ENCODE data around the gene AKNAD1.

The AKNAD1 gene

DNA sequence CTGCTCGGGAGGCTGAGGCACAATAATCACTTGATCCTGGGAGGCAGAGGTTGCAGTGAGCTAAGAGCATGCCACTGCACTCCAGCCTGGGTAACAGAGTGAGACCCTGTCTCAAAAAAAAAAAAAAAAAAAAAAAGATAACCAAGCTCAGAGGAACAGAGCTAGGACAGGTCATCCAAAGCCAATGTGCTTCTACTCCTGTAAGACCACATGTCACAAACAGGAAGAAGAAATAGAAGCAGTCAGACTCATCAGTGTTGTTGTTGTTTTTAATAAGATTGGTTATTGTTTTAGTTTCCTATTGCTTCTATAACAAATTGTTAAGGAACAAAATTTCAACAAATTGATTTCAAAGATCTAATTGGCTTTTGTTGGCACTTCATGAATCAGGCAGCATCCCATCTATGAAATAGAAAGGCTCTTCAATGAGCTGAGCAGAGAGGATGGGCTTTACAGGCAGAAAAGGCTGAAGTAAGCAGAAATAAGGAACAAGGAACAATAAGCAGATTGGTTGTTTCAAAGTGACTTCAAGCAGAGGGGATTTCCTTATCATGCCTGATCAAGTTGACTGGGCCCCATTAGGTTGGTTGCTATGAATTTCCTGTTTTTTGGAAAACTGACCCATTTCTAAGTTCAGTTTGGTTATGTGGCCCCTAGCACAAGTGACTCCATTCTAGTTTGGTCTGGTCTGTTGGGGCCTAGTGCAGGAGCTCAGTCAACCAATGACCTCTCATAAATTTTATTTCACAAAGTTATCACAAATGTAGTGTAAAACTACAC is 6.0 kb upstream of the AKNAD1 start:
- no peak for DNase-seq (ENCODE audit: low spot score)

DNA sequence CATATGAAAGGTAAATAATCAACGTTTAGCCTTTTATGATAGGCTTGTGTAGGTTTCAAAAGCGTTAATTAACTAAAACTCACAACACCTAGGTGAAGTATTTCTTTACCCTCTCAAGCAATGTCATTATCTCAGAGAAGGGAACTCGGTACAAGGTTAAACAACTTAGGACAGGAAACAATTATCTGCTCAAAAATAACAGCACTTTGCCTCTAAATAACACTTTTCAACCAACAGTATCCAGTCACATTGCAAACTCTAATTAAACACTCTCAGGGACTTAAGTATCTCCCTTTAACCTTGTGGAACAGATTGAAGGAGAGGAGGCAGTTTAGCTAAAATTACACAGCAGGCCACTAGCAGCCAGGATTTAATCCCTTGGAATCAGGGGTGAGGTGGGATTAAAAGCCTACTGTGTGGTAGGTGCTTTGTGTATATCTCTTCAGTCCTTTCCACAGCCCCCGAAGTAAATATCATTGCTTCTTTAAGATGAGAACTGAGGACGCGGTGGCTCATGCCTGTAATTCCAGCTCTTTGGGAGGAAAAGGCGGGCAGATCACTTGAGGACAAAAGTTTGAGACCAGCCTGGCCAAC is 5.2 kb upstream of the AKNAD1 start:
- DNase-seq (ENCODE audit: low spot score) = no peak

DNA sequence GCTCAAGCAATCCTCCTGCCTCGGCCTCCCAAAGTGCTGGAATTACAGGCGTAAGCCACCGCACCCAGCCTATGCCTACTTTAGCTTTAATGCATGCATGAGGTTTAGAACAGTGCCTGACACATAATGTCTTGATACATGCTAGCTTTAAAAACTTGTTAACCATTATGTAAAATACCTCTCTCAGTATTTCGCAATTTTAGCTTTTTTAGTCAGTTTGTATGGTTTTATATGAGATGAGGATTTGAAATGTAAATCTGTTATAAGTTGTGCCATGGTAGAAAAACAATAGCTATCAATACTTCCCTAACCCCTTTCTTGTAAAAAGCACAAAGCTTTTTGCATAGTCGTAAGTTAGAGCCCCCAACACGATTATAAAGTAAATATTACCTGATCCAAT is 4.7 kb upstream of the AKNAD1 start:
- no peak for DNase-seq (ENCODE audit: low spot score)

DNA sequence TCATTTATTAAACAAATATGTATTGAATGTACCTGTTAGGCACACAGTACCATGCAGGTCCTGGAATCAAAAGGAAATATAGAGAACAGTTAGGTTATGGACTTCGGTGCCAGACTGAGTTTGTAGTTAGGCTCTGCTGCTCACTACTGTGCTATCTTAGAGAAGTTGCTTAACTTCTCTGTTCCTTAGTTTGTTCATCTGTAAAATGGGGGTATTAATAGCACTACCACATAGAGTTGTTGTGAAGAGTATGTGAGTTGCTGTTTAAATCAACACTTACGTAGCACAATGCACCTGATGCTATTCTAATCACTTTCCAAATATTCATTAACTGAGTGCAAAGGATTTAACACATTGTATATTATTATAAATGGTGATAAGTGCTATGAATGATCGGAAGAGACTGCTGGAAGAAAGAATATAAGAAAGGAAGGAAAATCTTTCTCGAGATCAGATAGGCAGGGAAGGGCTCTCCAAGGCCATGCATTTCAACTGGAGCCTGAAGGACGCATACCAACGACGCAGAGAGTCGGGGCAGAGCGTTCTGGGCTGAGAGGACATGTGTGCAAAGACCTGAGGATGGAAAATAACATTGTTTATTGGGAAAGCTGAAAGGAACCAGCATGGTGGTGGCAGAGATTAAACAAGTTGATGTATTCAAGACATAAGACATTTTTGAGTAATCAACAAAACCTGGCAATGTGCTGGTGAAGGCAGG is 3.5 kb upstream of the AKNAD1 start:
- DNase-seq (ENCODE audit: low spot score) = no peak

DNA sequence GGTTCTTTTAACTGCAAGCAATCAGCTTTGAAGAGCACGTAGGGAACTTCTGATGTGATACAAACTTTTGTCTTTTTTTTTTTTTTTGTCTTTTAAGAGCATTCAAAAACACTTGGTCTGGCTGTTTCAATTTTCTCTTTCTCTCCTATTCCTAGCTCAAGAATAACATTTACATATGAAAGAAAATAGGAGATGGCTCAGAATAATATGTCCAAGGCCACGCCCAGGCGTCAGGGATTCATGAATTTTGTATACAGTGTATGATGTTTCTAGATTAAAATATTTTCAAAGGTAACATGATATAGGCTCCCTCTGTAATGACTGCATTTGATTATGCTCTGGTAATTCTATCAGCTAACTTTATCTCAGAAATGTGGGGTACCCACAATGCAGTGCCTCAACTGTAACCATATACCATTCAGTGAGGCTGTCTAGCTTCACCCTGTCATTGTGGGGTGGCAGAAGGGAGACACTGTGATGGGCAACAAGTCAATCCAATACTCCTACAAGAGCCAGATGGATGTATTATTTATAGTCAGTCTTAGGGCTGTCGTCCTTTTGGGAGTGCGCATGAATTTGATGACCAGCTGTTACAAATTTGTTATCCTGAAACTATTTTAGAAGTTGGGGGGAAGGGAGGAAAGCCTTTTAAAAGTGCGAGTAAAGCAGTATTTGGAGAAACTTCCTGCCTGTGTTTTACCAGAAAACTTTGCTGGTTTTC is 1.5 kb upstream of the AKNAD1 start:
- no peak for DNase-seq (ENCODE audit: low spot score)

DNA sequence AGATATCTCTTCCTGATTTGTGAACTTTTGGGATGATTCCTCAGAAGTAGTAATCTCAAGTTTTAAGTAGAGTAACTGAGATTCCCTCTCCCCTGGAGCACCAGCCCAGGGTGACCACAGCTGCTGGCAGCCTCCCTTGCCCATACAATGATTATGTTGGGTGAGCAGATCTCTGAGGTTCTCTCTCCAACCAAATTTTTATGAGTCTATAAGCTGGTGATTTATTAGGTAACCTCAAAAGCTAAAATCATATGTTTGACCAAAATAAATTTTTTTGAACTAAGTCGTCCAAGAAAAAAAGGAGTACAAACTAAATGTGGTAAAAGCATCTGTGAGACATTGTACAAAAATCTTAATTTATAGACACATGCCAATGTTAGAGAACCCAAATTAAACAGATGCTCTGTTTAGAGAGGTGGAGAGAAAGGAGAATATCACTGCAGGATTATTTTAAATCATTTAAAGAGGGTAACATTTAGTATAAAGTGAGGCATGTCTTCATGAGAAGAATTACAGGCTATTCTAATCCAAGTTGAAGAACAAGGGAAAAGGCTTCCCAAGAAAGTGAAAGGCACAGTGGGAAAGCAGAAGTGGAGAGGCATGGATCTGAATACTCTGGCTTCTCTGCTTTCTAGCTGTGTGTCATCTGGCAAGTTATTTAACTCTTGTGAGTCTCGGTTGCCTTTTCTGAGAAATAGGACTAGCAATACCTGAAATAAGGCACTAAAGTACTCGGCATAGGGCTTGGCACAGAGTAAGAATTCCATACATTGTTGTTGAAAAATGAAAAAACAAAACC is 2.5 kb downstream of the AKNAD1 start:
- no peak for DNase-seq (ENCODE audit: low spot score)

DNA sequence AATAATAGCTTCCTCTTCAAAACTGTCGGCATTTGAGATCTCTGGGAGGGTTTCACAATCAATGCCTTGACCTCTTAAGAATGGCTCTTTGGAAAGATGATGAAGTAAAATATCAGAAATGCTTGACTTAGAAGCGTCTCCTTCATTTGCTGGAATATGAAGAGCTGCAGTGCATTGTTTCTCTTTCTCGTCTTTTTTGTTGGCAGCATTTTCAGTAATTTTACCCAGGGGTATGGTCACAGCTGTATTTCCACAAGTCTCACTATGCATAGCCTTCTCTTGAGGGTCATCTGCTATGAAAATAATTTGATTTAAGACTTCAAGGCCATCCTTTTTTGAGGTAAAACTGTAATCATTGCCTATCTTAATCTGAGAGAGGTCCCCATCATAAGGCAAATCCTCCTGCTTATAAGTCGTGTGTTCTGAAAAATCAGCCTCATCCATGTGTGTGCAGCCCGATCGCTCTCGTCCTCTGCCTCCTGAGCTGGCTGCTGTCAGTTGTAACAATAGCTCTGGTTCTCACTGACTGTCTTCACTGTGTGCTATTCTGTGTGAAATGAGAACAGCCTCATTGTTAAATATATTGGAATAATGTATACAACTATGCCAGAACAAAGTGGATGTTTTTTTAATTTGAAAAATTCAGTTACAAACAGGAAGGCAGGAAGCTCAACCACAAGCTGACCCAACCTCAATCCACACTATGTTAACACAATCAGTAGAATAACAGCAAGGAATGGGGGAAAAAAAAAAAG is 4.5 kb downstream of the AKNAD1 start:
- no peak for DNase-seq (ENCODE audit: low spot score)

DNA sequence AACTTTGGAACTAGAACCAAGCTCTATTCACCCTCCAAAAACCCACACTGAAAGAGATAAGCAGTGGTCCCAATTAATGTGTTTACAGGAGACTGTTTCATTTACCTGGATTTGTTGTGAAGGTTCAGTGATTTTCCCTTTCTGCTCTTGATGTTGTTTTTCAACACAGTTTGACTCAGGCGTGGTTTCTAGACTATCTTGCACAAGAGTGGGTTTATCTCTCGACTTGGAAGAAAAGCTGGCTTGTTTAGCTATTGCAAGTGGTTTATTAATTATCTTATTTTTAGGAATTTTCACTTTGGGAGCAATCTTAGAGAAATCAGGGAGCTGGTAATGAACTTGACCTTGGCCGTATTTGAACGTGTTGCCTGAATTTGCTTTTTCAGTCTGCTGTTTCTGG is 5.3 kb downstream of the AKNAD1 start:
- DNase-seq (ENCODE audit: low spot score) = no peak

DNA sequence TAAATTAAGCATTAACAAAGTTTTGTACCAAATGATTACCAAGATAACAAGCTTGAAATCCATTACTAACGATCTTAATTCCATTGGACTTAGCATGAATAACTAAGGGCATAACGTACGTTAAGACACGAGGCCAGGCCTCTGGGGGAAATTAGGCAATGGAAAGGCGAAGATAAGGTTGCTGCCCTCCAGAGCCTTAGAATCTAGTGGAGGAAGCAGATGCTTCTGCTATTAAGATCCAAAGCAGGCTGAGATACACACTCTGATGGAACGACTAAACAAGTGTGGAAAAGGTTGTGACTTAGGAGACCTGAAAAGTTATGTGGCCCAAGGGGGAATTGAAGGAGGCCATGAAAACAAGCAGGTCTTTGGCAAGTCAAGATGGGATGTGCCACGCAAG is 6.0 kb downstream of the AKNAD1 start:
- no peak for DNase-seq (ENCODE audit: low spot score)

DNA sequence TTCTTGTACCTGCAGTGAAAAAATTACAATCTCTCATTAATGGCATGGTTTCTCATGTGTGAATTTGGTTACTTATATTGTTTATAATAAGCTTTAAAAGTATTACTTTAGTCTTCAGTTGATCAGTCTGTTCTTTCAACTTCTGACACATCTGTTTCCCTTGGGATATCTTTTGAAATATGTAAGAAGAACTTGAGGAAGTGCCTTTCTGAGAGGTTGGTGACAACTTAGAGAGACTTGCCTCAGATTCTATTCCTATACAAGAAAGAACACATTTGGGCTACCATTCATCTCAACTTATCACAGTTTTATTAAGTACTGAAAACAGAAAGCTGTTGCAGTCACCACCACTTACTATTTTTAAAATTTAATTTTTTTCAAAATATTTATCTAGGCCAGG is 8.1 kb downstream of the AKNAD1 start:
- DNase-seq (ENCODE audit: low spot score) = no peak

DNA sequence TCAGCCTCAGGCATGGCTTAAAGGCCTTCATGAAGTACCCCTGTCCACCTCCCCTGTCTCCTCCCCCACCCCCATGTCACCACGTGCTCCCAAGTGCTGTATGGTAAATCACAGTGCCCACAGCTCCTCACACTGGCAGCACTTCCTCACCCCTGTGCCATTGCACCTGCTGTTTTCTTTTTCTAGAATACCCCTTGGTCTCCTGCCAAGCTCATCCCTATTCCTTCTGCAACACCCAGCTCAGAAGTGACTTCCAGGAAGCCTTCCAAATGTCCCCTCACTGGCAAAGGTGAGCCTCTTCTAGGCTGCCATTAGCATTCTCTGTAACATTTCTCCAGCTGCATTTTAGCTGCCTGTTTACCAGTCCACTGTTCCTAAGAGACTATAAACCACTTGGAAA is 9.4 kb downstream of the AKNAD1 start:
- no peak for DNase-seq (ENCODE audit: low spot score)

DNA sequence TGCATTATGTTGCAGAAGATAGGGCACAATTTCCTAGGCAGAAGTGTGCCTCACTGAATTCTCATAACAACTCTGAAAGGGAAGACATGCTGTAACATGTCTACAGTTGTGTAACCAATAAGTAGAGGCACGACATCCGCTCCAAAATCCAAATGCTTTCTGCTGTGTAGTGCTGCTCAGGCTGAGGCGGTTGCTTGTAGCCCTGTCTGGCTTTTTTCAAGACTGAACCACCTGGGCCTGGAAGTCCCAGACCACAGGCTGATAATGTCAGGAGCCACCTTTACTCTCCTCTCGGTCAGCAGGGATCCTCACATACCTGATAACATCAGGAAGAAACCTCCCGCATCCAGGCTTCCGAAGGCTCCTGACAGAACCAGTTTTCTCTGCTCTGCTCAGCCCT is 10.9 kb downstream of the AKNAD1 start:
- no peak for DNase-seq (ENCODE audit: low spot score)

DNA sequence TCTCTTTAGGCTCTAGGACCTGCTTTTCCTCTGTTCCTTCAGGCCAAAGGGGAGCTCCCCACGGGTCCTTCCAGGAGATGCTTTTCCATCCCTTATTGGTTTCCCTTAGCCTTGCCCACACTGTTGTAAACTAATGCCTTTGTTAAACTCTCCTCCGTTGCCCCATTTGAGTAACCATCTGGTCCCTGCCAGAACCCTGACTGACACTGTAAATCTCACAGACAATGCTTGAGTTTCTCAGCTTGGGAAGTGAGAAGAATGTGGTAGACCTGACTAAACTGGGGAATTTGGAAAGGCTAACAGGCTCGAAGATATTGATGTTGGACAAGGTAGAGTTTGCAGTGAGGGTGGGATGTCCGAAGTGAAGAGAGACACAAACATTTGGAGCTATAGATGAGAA is 11.4 kb downstream of the AKNAD1 start:
- no peak for DNase-seq (ENCODE audit: low spot score)

DNA sequence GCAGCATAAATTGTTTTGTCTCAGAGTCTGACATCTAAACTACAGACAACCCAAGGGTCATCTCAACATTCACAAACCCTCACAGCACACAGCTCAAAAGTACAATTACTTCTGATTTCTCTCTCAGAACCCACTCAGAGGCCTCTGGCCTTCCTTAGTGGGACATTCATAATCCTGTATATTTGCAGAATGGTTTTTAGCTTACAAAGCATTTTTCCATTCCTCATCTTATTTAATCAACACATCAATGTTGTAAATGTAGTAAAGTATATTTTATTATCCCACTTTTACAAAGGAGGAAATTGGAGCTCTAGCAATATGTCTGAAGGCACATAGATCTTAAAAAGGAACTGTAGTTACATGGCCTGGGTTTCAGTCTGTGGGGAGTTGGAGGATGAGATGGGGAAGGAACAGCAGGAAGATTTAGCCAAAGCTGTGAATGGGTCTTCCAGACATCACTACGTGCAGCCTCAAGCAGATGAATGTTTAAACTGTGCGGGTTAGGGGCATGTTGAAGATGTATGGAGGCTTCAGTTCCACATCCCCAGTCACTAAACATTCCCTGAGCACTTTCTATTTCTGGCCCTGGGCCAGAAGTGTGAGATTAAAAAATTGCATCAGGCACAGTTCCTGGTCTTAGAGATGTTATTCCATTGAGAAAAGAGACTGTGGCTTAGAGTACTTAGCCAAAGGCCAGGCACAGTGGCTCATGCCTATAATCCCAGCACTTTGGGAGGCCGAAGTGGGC is 13.3 kb downstream of the AKNAD1 start:
- no peak for DNase-seq (ENCODE audit: low spot score)

DNA sequence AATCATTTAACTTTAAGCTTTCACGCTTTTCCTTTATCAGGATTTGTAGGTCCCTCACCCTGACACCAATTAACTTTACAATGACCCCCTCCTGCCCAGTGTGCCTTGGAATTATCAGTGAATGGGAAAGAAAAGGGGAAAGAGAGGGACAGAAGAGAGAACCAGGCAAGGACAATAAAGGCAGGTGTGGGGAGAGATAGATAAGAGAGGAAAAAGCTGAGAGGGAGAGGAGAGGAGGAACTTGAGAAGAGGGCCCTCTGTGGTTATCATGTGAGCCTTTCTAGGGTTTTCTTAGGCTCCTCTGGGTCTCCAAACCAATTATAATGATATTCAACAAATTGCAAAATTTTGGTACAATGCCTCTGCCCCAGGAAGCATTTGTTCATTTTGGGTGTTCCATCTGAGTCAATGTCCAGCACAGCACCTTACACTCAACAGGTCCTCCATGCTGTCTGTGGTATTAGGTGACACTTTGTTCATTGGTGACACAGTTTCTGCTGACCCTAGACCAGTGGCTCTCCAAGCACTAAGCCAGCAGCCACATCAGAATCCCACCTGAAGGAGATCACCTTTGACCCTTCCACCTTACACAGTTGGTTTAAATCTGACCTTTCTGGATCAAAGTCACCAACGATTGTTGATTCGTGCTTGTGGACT is 14.2 kb downstream of the AKNAD1 start:
- no peak for DNase-seq (ENCODE audit: low spot score)

DNA sequence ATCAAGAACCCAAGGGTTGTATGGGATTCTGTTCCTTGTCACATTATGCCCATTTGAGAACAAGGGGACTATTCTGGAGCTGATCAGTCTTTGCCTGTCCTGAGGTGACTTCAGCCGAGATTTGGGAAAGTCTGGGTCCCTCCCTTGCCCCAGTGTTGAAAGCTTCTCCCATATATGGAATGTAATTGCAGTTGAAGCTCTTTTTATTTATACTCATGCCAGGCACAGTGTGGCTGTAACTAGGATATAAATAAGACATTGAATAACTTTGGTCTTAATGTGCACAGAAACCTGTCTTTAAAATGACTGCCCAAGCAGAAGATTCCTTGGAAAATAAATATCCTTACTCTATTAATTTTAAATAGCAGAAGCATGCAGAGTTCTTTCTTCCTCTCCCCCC is 15.2 kb downstream of the AKNAD1 start:
- DNase-seq (ENCODE audit: low spot score) = no peak

DNA sequence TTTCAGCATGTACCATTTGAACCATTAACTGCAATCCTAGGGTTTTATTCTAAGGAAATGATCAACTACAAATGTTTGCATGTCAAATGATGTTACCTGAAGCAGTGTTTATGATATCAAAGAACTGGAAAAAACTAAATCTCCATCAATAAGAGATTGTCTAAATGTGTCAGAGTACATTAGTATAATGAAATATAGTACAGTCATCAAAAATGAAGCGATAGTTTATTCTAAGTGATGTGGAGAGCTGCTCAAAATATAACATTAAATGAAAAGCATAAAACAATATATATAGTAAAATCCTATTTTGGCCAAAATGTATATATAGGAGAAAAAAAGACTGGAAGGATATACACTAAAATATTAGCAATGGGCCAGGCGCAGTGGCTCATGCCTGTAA is 24.0 kb downstream of the AKNAD1 start:
- no peak for DNase-seq (ENCODE audit: low spot score)

DNA sequence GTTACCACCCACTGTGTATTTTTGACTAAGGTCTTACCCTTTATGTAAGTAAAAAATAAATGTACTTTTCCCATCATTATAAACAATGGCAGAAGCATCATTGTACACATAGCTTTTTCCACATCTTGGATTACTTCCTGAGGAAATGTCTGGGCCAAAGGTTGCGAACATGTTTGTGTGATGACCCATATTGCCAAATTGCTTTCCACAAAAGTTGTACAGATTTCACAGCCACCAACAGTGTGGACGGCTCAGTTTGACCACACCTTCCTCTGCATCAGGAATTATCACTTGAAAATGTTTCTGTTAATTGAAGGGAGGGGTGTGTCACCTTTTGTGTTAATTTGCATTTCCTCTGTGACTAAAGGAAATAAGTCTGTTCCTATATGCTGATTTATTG is 25.7 kb downstream of the AKNAD1 start:
- peak; percentile 49 for DNase-seq (ENCODE audit: low spot score)

DNA sequence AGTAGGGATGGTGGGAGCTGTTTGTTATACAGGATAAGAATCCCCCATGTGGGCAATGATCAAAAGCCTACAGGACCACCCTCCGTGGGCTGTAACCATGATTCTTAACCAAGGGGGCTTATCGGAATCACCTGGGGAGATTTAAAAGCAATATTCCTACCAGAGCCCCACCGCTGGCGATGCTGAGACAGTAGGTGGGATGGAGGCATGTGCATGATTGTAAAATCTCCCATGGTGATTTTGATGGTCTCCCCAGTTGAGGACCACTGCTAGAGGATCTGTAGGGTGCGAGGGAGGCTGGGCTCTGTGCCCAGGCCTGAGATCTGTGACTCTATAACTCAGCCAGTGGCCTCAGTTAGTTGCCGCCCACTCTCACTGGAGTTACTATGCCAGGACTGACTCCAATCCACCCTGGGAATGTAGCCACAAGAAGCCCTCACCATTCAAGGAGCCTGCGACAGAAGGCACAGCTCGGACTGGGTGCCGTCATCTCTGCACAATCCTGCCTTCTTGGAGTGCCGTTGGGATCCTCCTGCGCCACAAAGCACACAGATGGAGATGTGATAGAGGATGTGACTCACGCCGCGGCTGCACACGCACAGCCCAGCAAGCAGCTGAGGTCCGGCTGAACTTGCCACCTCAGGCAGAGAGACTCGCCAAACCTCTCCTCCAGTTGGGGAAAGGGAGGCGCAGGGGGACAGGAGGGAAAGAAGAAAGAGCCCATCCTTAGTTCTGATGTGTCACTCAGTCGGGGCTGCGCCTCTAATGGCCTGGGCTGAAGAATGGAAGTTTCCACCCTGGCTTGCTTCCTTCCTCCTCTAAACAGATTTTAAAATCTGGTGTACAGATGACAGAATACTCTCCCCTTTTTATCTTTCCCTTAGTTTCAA is 26.5 kb downstream of the AKNAD1 start:
- peak; percentile 85 for DNase-seq (ENCODE audit: low spot score)

Data from SW480 (cell line).